Measurements from ENCODE around the gene AOX1.

GRCh38 chr2:200588076-200588678, 2.4 kb downstream of the AOX1 start:
- TF ChIP-seq CTCF (IDR thresholded peaks at IDR 0.05) (no peak), POLR2A (IDR thresholded peaks at IDR 0.05) (no peak)

Measured in lower leg skin (tissue), 3 donors.